ENCODE data around the gene FOXI3. TPM values are rescaled to one million over a fixed set of nuclear protein-coding genes. Genes with fewer than 3 reads are reported as not detected.

FOXI3 gene
- not detected in 2 replicates for total RNA-seq

DNA sequence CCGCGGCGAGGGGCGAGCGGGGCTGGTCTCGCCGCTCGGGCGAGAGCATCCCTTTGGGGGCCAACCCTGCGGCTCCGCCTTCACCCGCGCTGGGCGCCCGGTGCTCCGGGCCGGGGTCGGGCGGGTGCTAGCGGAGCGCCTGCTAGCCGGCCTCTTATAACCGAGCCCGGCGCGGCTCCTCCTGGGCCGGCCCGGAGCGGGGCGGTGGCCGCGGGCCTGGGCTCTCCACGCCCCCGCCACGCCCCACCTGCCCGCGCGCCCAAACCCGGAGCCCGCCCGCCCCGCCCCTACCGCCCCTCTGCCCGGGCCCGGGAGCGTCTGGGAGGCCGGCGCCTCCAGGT is at the start of gene FOXI3:
Gene FOXI3 (minus strand): TSS at position 129 of the 341 bp plus-strand sequence. CDS start 158 bp downstream, outside the sequence.

Other genes with a start within 250 kb of the FOXI3 start
- 12.5 and 17.0 TPM in 2 replicates for gene EIF2AK3, start 174.8 kb upstream of the FOXI3 start, total RNA-seq
- gene RPIA, start 239.0 kb upstream of the FOXI3 start, total RNA-seq, result 3.0 and 5.2 TPM in 2 replicates

Measured in epithelial cell of alveolus of lung (primary cell).